ENCODE results near the gene BROX.
"Not testable (repeated sequence)": the region's sequence is repeated elsewhere in the genome, so short reads cannot be mapped to it uniquely, and the experiment has no call there.

The BROX gene
- total RNA-seq, result 55.9 to 84.0 (median 63.1) reads per million in 4 donors

GRCh38 chr1:222712253-222713090, at the start of gene BROX, which contains the start of gene AIDA:
BROX (plus strand) TSS chr1:222712564; CDS start chr1:222715700, 3,136 bp downstream.
AIDA (minus strand) TSS chr1:222712491; CDS start chr1:222712317, 174 bp downstream.
- DNase-seq, result peak; percentile 86 to 93 (median 92)

- no peak for DNase-seq
Observed at GRCh38 chr1:222663431-222663934, 48.9 kb upstream of the BROX start.

GRCh38 chr1:222665964-222666363, 46.4 kb upstream of the BROX start:
- DNase-seq, result no peak

GRCh38 chr1:222668184-222668583, 44.2 kb upstream of the BROX start:
- not testable (repeated sequence) for DNase-seq

GRCh38 chr1:222669107-222669506, 43.3 kb upstream of the BROX start:
- DNase-seq, result not testable (repeated sequence)

GRCh38 chr1:222670110-222670509, 42.3 kb upstream of the BROX start:
- no peak for DNase-seq

- no peak for DNase-seq
Observed at GRCh38 chr1:222680080-222680479, 32.3 kb upstream of the BROX start.

GRCh38 chr1:222691016-222691415, 21.3 kb upstream of the BROX start:
- no peak for DNase-seq

GRCh38 chr1:222694927-222695326, 17.4 kb upstream of the BROX start:
- DNase-seq, result no peak

GRCh38 chr1:222696741-222697140, 15.6 kb upstream of the BROX start:
- no peak for DNase-seq

- no peak for DNase-seq
Observed at GRCh38 chr1:222697203-222697602, 15.2 kb upstream of the BROX start.

- no peak for DNase-seq
Observed at GRCh38 chr1:222697826-222698225, 14.5 kb upstream of the BROX start.

- no peak for DNase-seq
Observed at GRCh38 chr1:222702210-222702609, 10.2 kb upstream of the BROX start.

- DNase-seq, result no peak
Observed at GRCh38 chr1:222704260-222704659, 8.1 kb upstream of the BROX start.

- DNase-seq, result no peak
Observed at GRCh38 chr1:222706815-222707214, 5.5 kb upstream of the BROX start.

- no peak for DNase-seq
Observed at GRCh38 chr1:222709700-222710153, 2.6 kb upstream of the BROX start.

- DNase-seq, result peak; percentile 24 to 74 (median 48)
Observed at GRCh38 chr1:222711319-222712252, 778 bp upstream of the BROX start.

GRCh38 chr1:222713091-222713961, 962 bp downstream of the BROX start:
- peak; percentile 82 to 93 (median 88) for DNase-seq

GRCh38 chr1:222716393-222716792, 4.0 kb downstream of the BROX start:
- no peak for DNase-seq

GRCh38 chr1:222728746-222729145, 16.4 kb downstream of the BROX start:
- no peak for DNase-seq

- no peak for DNase-seq
Observed at GRCh38 chr1:222730866-222731265, 18.5 kb downstream of the BROX start.
